ENCODE results near the gene KHSRP. TPM values are rescaled to one million over a fixed set of nuclear protein-coding genes. Genes with fewer than 3 reads are reported as not detected.

Gene KHSRP
- total and polyA plus RNA-seq, 2 of the 13 experiments (the other 11 are each of a cell fraction or from before 2014, with no cell fraction given): 72.1 to 129 TPM

- TF ChIP-seq ZNF646 (CRISPR knock-in tag; IDR thresholded peaks at IDR 0.05): no peak
- TF ChIP-seq ETS1 (CRISPR knock-in tag; IDR thresholded peaks at IDR 0.05): peak; percentile 36; the same call in 1 of the 2 replicates
- TF ChIP-seq IKZF4 (CRISPR knock-in tag; IDR thresholded peaks at IDR 0.05; ENCODE audit: borderline replicate concordance, low read depth, not compliant biosample characterization): no peak
- peak in 1 of 2 experiments; percentile 58; a peak in 1 of 4 replicates for TF ChIP-seq POLR2A (IDR thresholded peaks at IDR 0.05; ENCODE audit: insufficient read depth in 1 of 2, low read depth in 2 of 2, low read length in 2 of 2)
- peak; percentile 41; the same call in 1 of the 2 replicates for TF ChIP-seq ZNF563 (CRISPR knock-in tag; IDR thresholded peaks at IDR 0.05)
- TF ChIP-seq YY1 (IDR thresholded peaks at IDR 0.05; ENCODE audit: insufficient read depth, insufficient replicate concordance, low read depth, low read length): peak; percentile 40
- TF ChIP-seq NFE2L1 (CRISPR knock-in tag; IDR thresholded peaks at IDR 0.05; ENCODE audit: borderline replicate concordance): no peak
- TF ChIP-seq SOX6 (IDR thresholded peaks at IDR 0.05): no peak
- TF ChIP-seq SOX6 (CRISPR knock-in tag; IDR thresholded peaks at IDR 0.05): no peak
- 0 out of 2 replicates have a peak, but pooled peaks have one; percentile 36 for TF ChIP-seq ZNF564 (CRISPR knock-in tag; IDR thresholded peaks at IDR 0.05)
- no peak; the same call in 1 of the 2 replicates for TF ChIP-seq ZFY (CRISPR knock-in tag; IDR thresholded peaks at IDR 0.05)
- no peak for TF ChIP-seq FOXJ3 (CRISPR knock-in tag; IDR thresholded peaks at IDR 0.05; ENCODE audit: borderline replicate concordance)
- TF ChIP-seq ZNF777 (CRISPR knock-in tag; IDR thresholded peaks at IDR 0.05): 0 out of 2 replicates have a peak, but pooled peaks have one; percentile 9
- TF ChIP-seq ESRRA (CRISPR knock-in tag; IDR thresholded peaks at IDR 0.05; ENCODE audit: low read depth): no peak
- TF ChIP-seq SP5 (CRISPR knock-in tag; IDR thresholded peaks at IDR 0.05; ENCODE audit: borderline replicate concordance, low read depth): peak; percentile 52; the same call in 1 of the 2 replicates
- TF ChIP-seq STAG1 (CRISPR knock-in tag; IDR thresholded peaks at IDR 0.05): no peak
- no peak for TF ChIP-seq ZNF746 (CRISPR knock-in tag; IDR thresholded peaks at IDR 0.05)
- TF ChIP-seq SMAD9 (CRISPR knock-in tag; IDR thresholded peaks at IDR 0.05): no peak
- TF ChIP-seq ATM (IDR thresholded peaks at IDR 0.05; ENCODE audit: borderline replicate concordance): no peak
- no peak for TF ChIP-seq ZNF619 (CRISPR knock-in tag; IDR thresholded peaks at IDR 0.05)
- no peak for TF ChIP-seq ZKSCAN5 (CRISPR knock-in tag; IDR thresholded peaks at IDR 0.05)
Observed at GRCh38 chr19:6459262-6460098, 34.9 kb upstream of the KHSRP start, which contains the start of gene SLC25A23 (continued).
